ENCODE data around the gene CFAP99.

CFAP99 gene

GRCh38 chr4:2402048-2402842, 16.5 kb upstream of the CFAP99 start:
- no peak overlapping the region for H3K27ac ChIP-seq
- no peak overlapping the region for H3K9ac ChIP-seq (ENCODE audit: insufficient read length)
- H3K36me3 ChIP-seq (ENCODE audit: insufficient read depth, low read length), result no peaks in the 10 kb centered on the region
- TF ChIP-seq POLR2AphosphoS5 (IDR thresholded peaks at IDR 0.05; ENCODE audit: borderline replicate concordance, low read depth, low read length) (no peak), EZH2 (IDR thresholded peaks at IDR 0.05) (no peak), FOXP2 (optimal IDR thresholded peaks at IDR 0.05; ENCODE audit: control extremely low read depth, extremely low read length, insufficient read depth) (no peak)
- no peaks in the 10 kb centered on the region for H3K9me3 ChIP-seq (ENCODE audit: low read depth, low read length)
- no peak overlapping the region for H3K4me3 ChIP-seq
- no peak for DNase-seq (ENCODE audit: low read depth, low spot score)

- Histone ChIP-seq H3K27ac (no peak overlapping the region), H3K9me3 (ENCODE audit: low read depth, low read length) (no peaks in the 10 kb centered on the region), H3K9ac (ENCODE audit: insufficient read length) (no peak overlapping the region), H3K4me3 (no peak overlapping the region), H3K36me3 (ENCODE audit: insufficient read depth, low read length) (no peaks in the 10 kb centered on the region)
- TF ChIP-seq EZH2 (IDR thresholded peaks at IDR 0.05) (no peak), FOXP2 (optimal IDR thresholded peaks at IDR 0.05; ENCODE audit: control extremely low read depth, extremely low read length, insufficient read depth) (no peak), POLR2AphosphoS5 (IDR thresholded peaks at IDR 0.05; ENCODE audit: borderline replicate concordance, low read depth, low read length) (no peak)
- DNase-seq (ENCODE audit: low read depth, low spot score), result no peak
Measured at GRCh38 chr4:2402941-2403340, 15.8 kb upstream of the CFAP99 start.

GRCh38 chr4:2406406-2406805, 12.3 kb upstream of the CFAP99 start:
- H3K36me3 ChIP-seq (ENCODE audit: insufficient read depth, low read length), result no peaks in the 10 kb centered on the region
- H3K27ac ChIP-seq, result no peak overlapping the region
- no peak overlapping the region for H3K4me3 ChIP-seq
- H3K9ac ChIP-seq (ENCODE audit: insufficient read length), result no peak overlapping the region
- no peaks in the 10 kb centered on the region for H3K9me3 ChIP-seq (ENCODE audit: low read depth, low read length)
- no peak for TF ChIP-seq EZH2 (IDR thresholded peaks at IDR 0.05)
- TF ChIP-seq POLR2AphosphoS5 (IDR thresholded peaks at IDR 0.05; ENCODE audit: borderline replicate concordance, low read depth, low read length), result no peak
- TF ChIP-seq FOXP2 (optimal IDR thresholded peaks at IDR 0.05; ENCODE audit: control extremely low read depth, extremely low read length, insufficient read depth), result no peak
- no peak for DNase-seq (ENCODE audit: low read depth, low spot score)

- H3K9ac ChIP-seq (ENCODE audit: insufficient read length), result no peak overlapping the region
- TF ChIP-seq POLR2AphosphoS5 (IDR thresholded peaks at IDR 0.05; ENCODE audit: borderline replicate concordance, low read depth, low read length), result no peak
- no peak for TF ChIP-seq EZH2 (IDR thresholded peaks at IDR 0.05)
- no peak for TF ChIP-seq FOXP2 (optimal IDR thresholded peaks at IDR 0.05; ENCODE audit: control extremely low read depth, extremely low read length, insufficient read depth)
- DNase-seq (ENCODE audit: low read depth, low spot score), result no peak
- no peaks in the 10 kb centered on the region for H3K36me3 ChIP-seq (ENCODE audit: insufficient read depth, low read length)
- no peak overlapping the region for H3K27ac ChIP-seq
- H3K9me3 ChIP-seq (ENCODE audit: low read depth, low read length), result no peaks in the 10 kb centered on the region
- H3K4me3 ChIP-seq, result no peak overlapping the region
Measured at GRCh38 chr4:2406920-2407319, 11.8 kb upstream of the CFAP99 start.

GRCh38 chr4:2407991-2408342, 10.8 kb upstream of the CFAP99 start:
- Histone ChIP-seq H3K9ac (ENCODE audit: insufficient read length) (no peak overlapping the region), H3K9me3 (ENCODE audit: low read depth, low read length) (no peaks in the 10 kb centered on the region), H3K4me3 (no peak overlapping the region), H3K27ac (no peak overlapping the region), H3K36me3 (ENCODE audit: insufficient read depth, low read length) (no peaks in the 10 kb centered on the region)
- no peak for DNase-seq (ENCODE audit: low read depth, low spot score)
- TF ChIP-seq POLR2AphosphoS5 (IDR thresholded peaks at IDR 0.05; ENCODE audit: borderline replicate concordance, low read depth, low read length) (no peak), EZH2 (IDR thresholded peaks at IDR 0.05) (no peak), FOXP2 (optimal IDR thresholded peaks at IDR 0.05; ENCODE audit: control extremely low read depth, extremely low read length, insufficient read depth) (no peak)

- no peak overlapping the region for H3K27ac ChIP-seq
- no peak overlapping the region for H3K4me3 ChIP-seq
- TF ChIP-seq POLR2AphosphoS5 (IDR thresholded peaks at IDR 0.05; ENCODE audit: borderline replicate concordance, low read depth, low read length) (no peak), FOXP2 (optimal IDR thresholded peaks at IDR 0.05; ENCODE audit: control extremely low read depth, extremely low read length, insufficient read depth) (no peak), EZH2 (IDR thresholded peaks at IDR 0.05) (no peak)
- H3K9ac ChIP-seq (ENCODE audit: insufficient read length), result no peak overlapping the region
- no peak for DNase-seq (ENCODE audit: low read depth, low spot score)
- H3K36me3 ChIP-seq (ENCODE audit: insufficient read depth, low read length), result no peaks in the 10 kb centered on the region
- H3K9me3 ChIP-seq (ENCODE audit: low read depth, low read length), result no peaks in the 10 kb centered on the region
Measured at GRCh38 chr4:2408401-2408958, 10.3 kb upstream of the CFAP99 start.

- no peaks in the 10 kb centered on the region for H3K36me3 ChIP-seq (ENCODE audit: insufficient read depth, low read length)
- no peaks in the 10 kb centered on the region for H3K9me3 ChIP-seq (ENCODE audit: low read depth, low read length)
- no peak overlapping the region for H3K4me3 ChIP-seq
- no peak overlapping the region for H3K9ac ChIP-seq (ENCODE audit: insufficient read length)
- no peak for DNase-seq (ENCODE audit: low read depth, low spot score)
- no peak overlapping the region for H3K27ac ChIP-seq
- TF ChIP-seq FOXP2 (optimal IDR thresholded peaks at IDR 0.05; ENCODE audit: control extremely low read depth, extremely low read length, insufficient read depth), result no peak
- TF ChIP-seq EZH2 (IDR thresholded peaks at IDR 0.05), result no peak
Measured at GRCh38 chr4:2408976-2409375, 9.8 kb upstream of the CFAP99 start.

GRCh38 chr4:2409381-2409783, 9.4 kb upstream of the CFAP99 start:
- H3K36me3 ChIP-seq (ENCODE audit: insufficient read depth, low read length), result no peaks in the 10 kb centered on the region
- no peak overlapping the region for H3K4me3 ChIP-seq
- no peak overlapping the region for H3K9ac ChIP-seq (ENCODE audit: insufficient read length)
- DNase-seq (ENCODE audit: low read depth, low spot score), result no peak
- H3K27ac ChIP-seq, result no peak overlapping the region
- H3K9me3 ChIP-seq (ENCODE audit: low read depth, low read length), result no peaks in the 10 kb centered on the region
- no peak for TF ChIP-seq FOXP2 (optimal IDR thresholded peaks at IDR 0.05; ENCODE audit: control extremely low read depth, extremely low read length, insufficient read depth)
- no peak for TF ChIP-seq POLR2AphosphoS5 (IDR thresholded peaks at IDR 0.05; ENCODE audit: borderline replicate concordance, low read depth, low read length)
- no peak for TF ChIP-seq EZH2 (IDR thresholded peaks at IDR 0.05)
